Glutamatergic neuron (in vitro differentiated cells): ENCODE data around the gene TPCN2. TPM values are rescaled to one million over a fixed set of nuclear protein-coding genes. Genes with fewer than 3 reads are reported as not detected.
A peak's percentile ranks its signal among the peaks of the same experiment; 100 is the strongest.

Experiments used
- DNase-seq: peaks from one replicate; pipeline ENCODE4 v3.0.0; 2022
- H3K27ac Mint-ChIP-seq: one replicate; pipeline ENCODE4 v1.8.0; 2020; ENCODE audit warnings: mild to moderate bottlenecking, mixed read lengths, inconsistent platforms; ENCODE audit not compliant: unreplicated experiment
- H3K27me3 Mint-ChIP-seq: one replicate; pipeline ENCODE4 v1.8.0; 2020; ENCODE audit warnings: mild to moderate bottlenecking, moderate library complexity, mixed read lengths, inconsistent platforms; ENCODE audit not compliant: unreplicated experiment
- H3K36me3 Mint-ChIP-seq: one replicate; pipeline ENCODE4 v1.8.0; 2020; ENCODE audit warnings: mild to moderate bottlenecking, mixed read lengths, inconsistent platforms; ENCODE audit not compliant: unreplicated experiment
- H3K4me1 Mint-ChIP-seq: one replicate; pipeline ENCODE4 v1.8.0; 2020; ENCODE audit warnings: mild to moderate bottlenecking, low read depth, mixed read lengths, inconsistent platforms; ENCODE audit not compliant: unreplicated experiment
- H3K4me3 Mint-ChIP-seq: one replicate; pipeline ENCODE4 v1.8.0; 2020; ENCODE audit warnings: mild to moderate bottlenecking, mixed read lengths, inconsistent platforms; ENCODE audit not compliant: unreplicated experiment
- H3K9me3 Mint-ChIP-seq: one replicate; pipeline ENCODE4 v1.8.0; 2020; ENCODE audit warnings: mild to moderate bottlenecking, moderate library complexity, mixed read lengths, inconsistent platforms; ENCODE audit not compliant: unreplicated experiment
- CTCF ChIP-seq: fragments of 200-600 bp; sonication (generic); IDR thresholded peaks from one replicate; pipeline ENCODE4 v1.5.0; 2021; ENCODE audit not compliant: partially characterized antibody, unreplicated experiment
- total RNA-seq: library from RNA; stranded (reverse); fragmentation: NEBNext Ultra II Directional; extraction: Animal tissue kit (Norgen Biotek cat#: 25700); gene quantifications from one replicate; pipeline ENCODE4 v1.2.1, GENCODE V29; 2021; ENCODE audit not compliant: unreplicated experiment

TPCN2 gene
- total RNA-seq, 1 donor from 2014 or later = 17.2 TPM

- Mint-ChIP-seq H3K36me3 (peaks cover 5% of the 10 kb centered on the region), H3K4me1 (peaks cover 11% of the 10 kb centered on the region), H3K4me3 (no peak overlapping the region), H3K27ac (peak overlapping the region; percentile 38), H3K27me3 (peaks cover 7% of the 10 kb centered on the region), H3K9me3 (peaks cover 6% of the 10 kb centered on the region)
- no peak for TF ChIP-seq CTCF
- DNase-seq = peak; percentile 39
Observed at GRCh38 chr11:69014084-69014851, 34.5 kb upstream of the TPCN2 start.

DNA sequence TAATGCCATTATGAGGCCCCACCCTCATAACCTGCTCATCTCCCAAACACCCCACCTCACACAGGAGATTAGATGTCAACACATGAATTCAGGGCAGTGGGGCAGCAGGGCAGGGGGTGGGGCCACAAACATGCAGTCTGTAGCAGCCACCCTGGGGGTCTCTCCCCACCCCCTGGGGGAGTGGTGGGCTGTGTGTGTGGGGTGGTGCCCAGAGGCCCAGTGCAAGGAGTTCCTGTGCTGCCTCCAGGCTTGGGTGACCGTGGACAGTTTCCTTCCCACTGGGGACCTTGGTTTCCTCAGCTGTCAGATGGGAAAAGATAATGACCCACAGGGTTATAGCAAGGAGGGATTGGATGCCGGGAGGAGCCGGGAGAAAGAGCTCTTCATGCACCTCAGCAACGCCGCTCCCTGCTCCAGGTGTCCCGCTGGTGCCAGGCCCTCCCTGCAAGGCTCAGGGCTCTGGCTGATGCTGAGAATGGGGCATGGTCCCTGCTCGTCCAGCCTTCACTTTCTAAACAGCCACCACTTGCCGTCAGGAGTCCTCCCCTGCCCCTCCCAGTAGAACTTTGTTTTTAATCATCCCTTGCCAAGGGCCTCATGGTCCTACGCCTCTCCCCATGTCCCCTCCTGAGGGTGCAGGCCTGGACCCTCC is 33.7 kb upstream of the TPCN2 start:
- Mint-ChIP-seq H3K4me1 (peaks cover 11% of the 10 kb centered on the region), H3K4me3 (no peak overlapping the region), H3K36me3 (peaks cover 5% of the 10 kb centered on the region), H3K9me3 (peaks cover 6% of the 10 kb centered on the region), H3K27me3 (peaks cover 7% of the 10 kb centered on the region), H3K27ac (no peak overlapping the region)
- TF ChIP-seq CTCF = no peak
- DNase-seq = no peak

- no peak for DNase-seq
- TF ChIP-seq CTCF = no peak
- Mint-ChIP-seq H3K4me1 (peaks cover 18% of the 10 kb centered on the region), H3K36me3 (peaks cover 5% of the 10 kb centered on the region), H3K27me3 (peaks cover 5% of the 10 kb centered on the region), H3K9me3 (peaks cover 6% of the 10 kb centered on the region), H3K4me3 (no peak overlapping the region), H3K27ac (no peak overlapping the region)
Observed at GRCh38 chr11:69017951-69018350, 30.8 kb upstream of the TPCN2 start.

DNA sequence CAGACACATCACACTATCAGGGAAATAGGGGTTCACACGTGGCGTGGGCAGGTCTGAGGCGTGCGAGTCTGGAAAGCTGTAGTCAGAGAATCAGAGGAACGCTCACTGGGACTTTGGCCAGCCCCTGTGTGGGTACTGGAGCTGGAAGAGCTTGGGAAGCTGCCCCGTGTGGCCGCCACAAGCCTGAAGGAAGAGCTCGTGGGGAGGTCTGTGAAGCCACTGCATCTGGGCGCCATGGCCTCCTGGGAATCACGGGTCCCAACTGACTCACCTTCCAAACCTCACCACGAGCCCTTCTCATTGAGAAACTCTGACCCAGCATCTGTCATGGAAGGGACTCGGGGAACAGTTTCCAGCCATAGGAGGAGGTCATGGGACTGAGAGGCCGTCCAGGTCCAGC is 29.8 kb upstream of the TPCN2 start:
- peaks cover 5% of the 10 kb centered on the region for H3K36me3 Mint-ChIP-seq

More for the DNA sequence above, 29.8 kb upstream of the TPCN2 start:
- Mint-ChIP-seq H3K9me3 (peaks cover 6% of the 10 kb centered on the region), H3K27ac (no peak overlapping the region), H3K27me3 (peaks cover 5% of the 10 kb centered on the region), H3K4me3 (no peak overlapping the region), H3K4me1 (peaks cover 17% of the 10 kb centered on the region)
- no peak for TF ChIP-seq CTCF
- no peak for DNase-seq
